Measurements from ENCODE around the gene HEBP2.

GRCh38 chr6:138378463-138378862, 25.6 kb upstream of the HEBP2 start:
- TF ChIP-seq CTCF (IDR thresholded peaks at IDR 0.05) (no peak), POLR2A (IDR thresholded peaks at IDR 0.05) (no peak), EP300 (IDR thresholded peaks at IDR 0.05) (no peak)

Measured in gastroesophageal sphincter (tissue), 3 donors.